Measurements from ENCODE around the gene INSYN1. TPM values are rescaled to one million over a fixed set of nuclear protein-coding genes. Genes with fewer than 3 reads are reported as not detected.
"Not testable (repeated sequence)": the region's sequence is repeated elsewhere in the genome, so short reads cannot be mapped to it uniquely, and the experiment has no call there.

INSYN1 gene
- total RNA-seq, 1 donor from 2014 or later, result not detected

DNA sequence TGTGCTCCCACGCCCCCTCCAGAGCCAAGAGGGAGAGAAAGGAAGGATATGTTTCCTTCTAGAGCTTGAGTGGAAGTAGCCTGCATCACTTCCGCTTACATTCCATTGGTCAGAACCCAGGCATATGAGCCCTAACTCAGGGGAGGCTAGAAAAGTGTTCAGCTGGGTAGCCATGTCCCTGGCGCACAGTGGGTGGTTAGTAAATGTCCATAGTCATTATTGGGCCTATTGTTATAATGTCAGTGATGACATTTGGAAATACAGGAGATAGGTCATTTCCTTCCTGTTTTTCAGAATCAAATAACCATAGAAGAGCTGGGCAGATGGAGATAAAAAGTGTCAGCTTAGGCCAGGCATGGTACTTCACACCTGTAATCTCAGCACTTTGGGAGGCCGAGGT, 41.6 kb downstream of the INSYN1 start:
- no peak for DNase-seq (ENCODE audit: low spot score)
- intact Hi-C loops (cut with micrococcal nuclease), result no loop called here

GRCh38 chr15:73710321-73710720, 42.8 kb downstream of the INSYN1 start:
- no peaks in the 10 kb centered on the region for H3K27me3 Mint-ChIP-seq (ENCODE audit: low read depth)
- DNase-seq (ENCODE audit: low spot score), result no peak
- no peaks in the 10 kb centered on the region for H3K4me1 Mint-ChIP-seq (ENCODE audit: low read depth)
- H3K9me3 Mint-ChIP-seq, result no peaks in the 10 kb centered on the region
- intact Hi-C loops (cut with micrococcal nuclease), result no loop called here
- no peak overlapping the region for H3K4me3 Mint-ChIP-seq (ENCODE audit: low read depth)
- H3K36me3 Mint-ChIP-seq (ENCODE audit: low read depth), result no peaks in the 10 kb centered on the region
- no peak overlapping the region for H3K27ac Mint-ChIP-seq

More for the DNA sequence above, 41.6 kb downstream of the INSYN1 start:
- Mint-ChIP-seq H3K27me3 (ENCODE audit: low read depth) (no peaks in the 10 kb centered on the region), H3K27ac (no peak overlapping the region), H3K4me1 (ENCODE audit: low read depth) (no peaks in the 10 kb centered on the region), H3K4me3 (ENCODE audit: low read depth) (no peak overlapping the region), H3K9me3 (no peaks in the 10 kb centered on the region), H3K36me3 (ENCODE audit: low read depth) (no peaks in the 10 kb centered on the region)

GRCh38 chr15:73709686-73710085, 43.5 kb downstream of the INSYN1 start:
- Mint-ChIP-seq H3K27ac (no peak overlapping the region), H3K4me3 (ENCODE audit: low read depth) (no peak overlapping the region), H3K4me1 (ENCODE audit: low read depth) (peaks cover 1% of the 10 kb centered on the region), H3K9me3 (no peaks in the 10 kb centered on the region), H3K27me3 (ENCODE audit: low read depth) (no peaks in the 10 kb centered on the region), H3K36me3 (ENCODE audit: low read depth) (no peaks in the 10 kb centered on the region)
- DNase-seq (ENCODE audit: low spot score), result no peak
- intact Hi-C loops (cut with micrococcal nuclease), result no loop called here

DNA sequence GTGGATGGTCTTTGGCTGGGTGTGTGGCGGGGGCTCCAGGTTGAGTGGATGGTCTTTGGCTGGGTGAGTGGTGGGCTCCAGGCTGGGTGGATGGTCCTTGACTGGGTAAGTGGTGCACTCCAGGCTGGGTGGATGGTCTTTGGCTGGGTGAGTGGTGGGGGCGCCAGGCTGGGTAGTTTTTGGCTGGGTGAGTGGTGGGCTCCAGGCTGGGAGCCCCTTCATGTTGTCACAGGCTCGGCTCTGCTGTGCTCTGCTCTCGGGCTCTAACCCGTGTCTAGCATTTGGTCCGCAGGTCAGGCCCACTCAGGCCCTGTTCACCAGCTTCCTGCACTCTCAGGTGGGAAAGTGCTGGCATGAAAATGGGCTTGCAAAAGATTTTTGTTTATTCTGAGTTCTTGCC, 43.9 kb downstream of the INSYN1 start:
- Mint-ChIP-seq H3K9me3 (no peaks in the 10 kb centered on the region), H3K36me3 (ENCODE audit: low read depth) (no peaks in the 10 kb centered on the region), H3K27ac (no peak overlapping the region), H3K27me3 (ENCODE audit: low read depth) (no peaks in the 10 kb centered on the region), H3K4me3 (ENCODE audit: low read depth) (no peak overlapping the region), H3K4me1 (ENCODE audit: low read depth) (peaks cover 2% of the 10 kb centered on the region)
- intact Hi-C loops (cut with micrococcal nuclease), result no loop called here
- DNase-seq (ENCODE audit: low spot score), result no peak

GRCh38 chr15:73708691-73709090, 44.5 kb downstream of the INSYN1 start:
- Mint-ChIP-seq H3K36me3 (ENCODE audit: low read depth) (no peaks in the 10 kb centered on the region), H3K27me3 (ENCODE audit: low read depth) (no peaks in the 10 kb centered on the region), H3K4me1 (ENCODE audit: low read depth) (peaks cover 2% of the 10 kb centered on the region), H3K27ac (no peak overlapping the region), H3K9me3 (no peaks in the 10 kb centered on the region), H3K4me3 (ENCODE audit: low read depth) (no peak overlapping the region)
- no peak for DNase-seq (ENCODE audit: low spot score)
- intact Hi-C loops (cut with micrococcal nuclease), result no loop called here

DNA sequence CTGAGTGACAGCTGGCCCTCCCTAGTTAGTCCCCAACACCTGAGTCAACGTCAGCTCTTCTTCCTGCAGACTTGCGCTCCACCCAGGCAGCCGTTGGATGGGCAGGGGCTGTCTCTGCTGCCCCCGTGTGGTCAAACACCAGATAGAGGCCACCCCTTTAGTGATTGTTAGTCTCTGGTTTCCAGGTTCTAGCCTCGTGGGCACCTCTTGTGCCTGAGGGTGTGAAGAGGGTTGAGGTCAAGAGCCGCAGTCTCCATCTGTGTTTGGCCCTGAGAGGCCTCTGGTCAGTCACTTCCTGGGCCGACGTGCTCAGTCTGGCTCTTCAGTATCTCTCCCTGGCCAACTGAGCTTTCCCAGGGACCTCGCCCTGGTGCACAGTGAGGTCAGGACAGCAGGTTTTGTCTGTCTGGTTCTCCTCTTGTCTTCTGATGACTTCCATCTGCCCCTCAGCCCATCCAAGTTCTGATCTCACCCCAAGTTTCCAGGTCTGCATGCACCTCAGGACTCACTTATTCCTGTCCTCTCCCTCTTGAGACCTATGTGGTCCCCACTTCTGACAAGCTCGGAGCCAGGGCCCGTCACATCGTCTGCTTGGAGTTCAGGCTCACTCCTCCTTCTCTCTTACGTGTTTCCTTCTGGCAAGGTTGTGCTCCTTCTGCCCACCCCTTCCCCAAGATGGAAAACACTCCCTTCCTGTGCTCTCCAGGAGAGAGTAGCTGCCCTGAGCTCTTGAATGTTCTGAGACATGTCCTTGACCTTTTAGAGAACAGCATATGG, 48.1 kb downstream of the INSYN1 start:
- H3K9me3 Mint-ChIP-seq, result no peaks in the 10 kb centered on the region
- no peak overlapping the region for H3K4me3 Mint-ChIP-seq (ENCODE audit: low read depth)
- H3K4me1 Mint-ChIP-seq (ENCODE audit: low read depth), result peaks cover 6% of the 10 kb centered on the region
- no peak overlapping the region for H3K27ac Mint-ChIP-seq
- H3K36me3 Mint-ChIP-seq (ENCODE audit: low read depth), result no peaks in the 10 kb centered on the region
- DNase-seq (ENCODE audit: low spot score), result peak; percentile 56
- intact Hi-C loops (cut with micrococcal nuclease), result loop anchor here (1.0 kb wide), 1 partner anchor 145 kb away; no protein-coding TSS in a partner anchor
- H3K27me3 Mint-ChIP-seq (ENCODE audit: low read depth), result peaks cover 4% of the 10 kb centered on the region

DNA sequence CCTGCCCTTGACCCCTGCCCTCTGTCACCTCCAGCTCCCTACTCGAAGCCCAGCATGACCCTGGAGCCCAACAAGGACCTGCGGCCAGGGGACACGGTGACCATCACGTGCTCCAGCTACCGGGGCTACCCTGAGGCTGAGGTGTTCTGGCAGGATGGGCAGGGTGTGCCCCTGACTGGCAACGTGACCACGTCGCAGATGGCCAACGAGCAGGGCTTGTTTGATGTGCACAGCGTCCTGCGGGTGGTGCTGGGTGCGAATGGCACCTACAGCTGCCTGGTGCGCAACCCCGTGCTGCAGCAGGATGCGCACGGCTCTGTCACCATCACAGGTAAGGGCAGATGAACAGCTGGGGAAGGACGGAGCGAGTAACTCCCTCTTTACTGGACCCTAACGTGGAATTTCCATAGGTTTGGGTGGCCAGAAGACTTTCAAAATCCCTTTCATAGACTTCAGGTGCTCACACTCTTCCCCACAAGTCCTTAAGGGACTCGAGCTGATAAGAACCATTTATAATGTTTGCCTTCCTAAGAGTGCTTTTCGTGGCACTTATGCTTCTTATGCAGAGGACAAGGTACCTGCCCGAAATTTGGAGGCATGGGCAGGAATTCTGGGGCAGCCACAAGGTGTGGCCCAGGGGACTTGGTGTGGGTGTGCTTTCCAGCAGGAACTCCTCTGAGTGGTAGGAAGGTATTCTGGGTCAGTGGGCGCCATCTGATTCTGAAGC, 48.8 kb downstream of the INSYN1 start:
- DNase-seq (ENCODE audit: low spot score); intact Hi-C loops (cut with micrococcal nuclease); H3K4me1 Mint-ChIP-seq (ENCODE audit: low read depth); H3K27ac Mint-ChIP-seq; H3K9me3 Mint-ChIP-seq; H3K27me3 Mint-ChIP-seq (ENCODE audit: low read depth); H3K36me3 Mint-ChIP-seq (ENCODE audit: low read depth); H3K4me3 Mint-ChIP-seq (ENCODE audit: low read depth): not testable (repeated sequence)

DNA sequence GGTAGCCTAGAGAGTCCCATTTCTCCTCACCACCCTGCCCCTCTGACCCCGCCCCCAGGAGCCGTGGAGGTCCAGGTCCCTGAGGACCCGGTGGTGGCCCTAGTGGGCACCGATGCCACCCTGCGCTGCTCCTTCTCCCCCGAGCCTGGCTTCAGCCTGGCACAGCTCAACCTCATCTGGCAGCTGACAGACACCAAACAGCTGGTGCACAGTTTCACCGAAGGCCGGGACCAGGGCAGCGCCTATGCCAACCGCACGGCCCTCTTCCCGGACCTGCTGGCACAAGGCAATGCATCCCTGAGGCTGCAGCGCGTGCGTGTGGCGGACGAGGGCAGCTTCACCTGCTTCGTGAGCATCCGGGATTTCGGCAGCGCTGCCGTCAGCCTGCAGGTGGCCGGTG, 49.5 kb downstream of the INSYN1 start:
- peaks cover 11% of the 10 kb centered on the region for H3K27me3 Mint-ChIP-seq (ENCODE audit: low read depth)
- DNase-seq (ENCODE audit: low spot score); H3K9me3 Mint-ChIP-seq; H3K4me3 Mint-ChIP-seq (ENCODE audit: low read depth); H3K27ac Mint-ChIP-seq; intact Hi-C loops (cut with micrococcal nuclease); H3K36me3 Mint-ChIP-seq (ENCODE audit: low read depth): not testable (repeated sequence)
- peaks cover 12% of the 10 kb centered on the region for H3K4me1 Mint-ChIP-seq (ENCODE audit: low read depth)

DNA sequence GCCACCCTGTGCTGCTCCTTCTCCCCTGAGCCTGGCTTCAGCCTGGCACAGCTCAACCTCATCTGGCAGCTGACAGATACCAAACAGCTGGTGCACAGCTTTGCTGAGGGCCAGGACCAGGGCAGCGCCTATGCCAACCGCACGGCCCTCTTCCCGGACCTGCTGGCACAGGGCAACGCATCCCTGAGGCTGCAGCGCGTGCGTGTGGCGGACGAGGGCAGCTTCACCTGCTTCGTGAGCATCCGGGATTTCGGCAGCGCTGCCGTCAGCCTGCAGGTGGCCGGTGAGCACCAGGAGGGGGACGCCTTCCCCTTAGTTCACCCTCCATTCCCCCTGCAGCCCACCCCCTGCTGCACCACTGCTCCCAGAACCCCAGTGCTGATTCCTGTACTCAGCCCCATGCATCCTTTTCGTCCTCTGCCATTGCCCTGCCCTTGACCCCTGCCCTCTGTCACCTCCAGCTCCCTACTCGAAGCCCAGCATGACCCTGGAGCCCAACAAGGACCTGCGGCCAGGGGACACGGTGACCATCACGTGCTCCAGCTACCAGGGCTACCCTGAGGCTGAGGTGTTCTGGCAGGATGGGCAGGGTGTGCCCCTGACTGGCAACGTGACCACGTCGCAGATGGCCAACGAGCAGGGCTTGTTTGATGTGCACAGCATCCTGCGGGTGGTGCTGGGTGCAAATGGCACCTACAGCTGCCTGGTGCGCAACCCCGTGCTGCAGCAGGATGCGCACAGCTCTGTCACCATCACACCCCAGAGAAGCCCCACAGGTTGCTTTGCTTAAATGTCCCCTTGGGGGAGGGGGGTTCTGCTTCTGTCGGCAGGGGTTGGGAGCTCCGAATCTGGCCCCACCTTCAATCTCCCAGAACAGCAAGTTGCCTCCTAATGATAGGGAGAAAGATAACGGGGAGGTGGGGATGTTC, 50.6 kb downstream of the INSYN1 start:
- H3K9me3 Mint-ChIP-seq; H3K4me3 Mint-ChIP-seq (ENCODE audit: low read depth); H3K36me3 Mint-ChIP-seq (ENCODE audit: low read depth); intact Hi-C loops (cut with micrococcal nuclease); DNase-seq (ENCODE audit: low spot score); H3K27ac Mint-ChIP-seq: not testable (repeated sequence)
- H3K27me3 Mint-ChIP-seq (ENCODE audit: low read depth), result peaks cover 15% of the 10 kb centered on the region
- peaks cover 19% of the 10 kb centered on the region for H3K4me1 Mint-ChIP-seq (ENCODE audit: low read depth)

DNA sequence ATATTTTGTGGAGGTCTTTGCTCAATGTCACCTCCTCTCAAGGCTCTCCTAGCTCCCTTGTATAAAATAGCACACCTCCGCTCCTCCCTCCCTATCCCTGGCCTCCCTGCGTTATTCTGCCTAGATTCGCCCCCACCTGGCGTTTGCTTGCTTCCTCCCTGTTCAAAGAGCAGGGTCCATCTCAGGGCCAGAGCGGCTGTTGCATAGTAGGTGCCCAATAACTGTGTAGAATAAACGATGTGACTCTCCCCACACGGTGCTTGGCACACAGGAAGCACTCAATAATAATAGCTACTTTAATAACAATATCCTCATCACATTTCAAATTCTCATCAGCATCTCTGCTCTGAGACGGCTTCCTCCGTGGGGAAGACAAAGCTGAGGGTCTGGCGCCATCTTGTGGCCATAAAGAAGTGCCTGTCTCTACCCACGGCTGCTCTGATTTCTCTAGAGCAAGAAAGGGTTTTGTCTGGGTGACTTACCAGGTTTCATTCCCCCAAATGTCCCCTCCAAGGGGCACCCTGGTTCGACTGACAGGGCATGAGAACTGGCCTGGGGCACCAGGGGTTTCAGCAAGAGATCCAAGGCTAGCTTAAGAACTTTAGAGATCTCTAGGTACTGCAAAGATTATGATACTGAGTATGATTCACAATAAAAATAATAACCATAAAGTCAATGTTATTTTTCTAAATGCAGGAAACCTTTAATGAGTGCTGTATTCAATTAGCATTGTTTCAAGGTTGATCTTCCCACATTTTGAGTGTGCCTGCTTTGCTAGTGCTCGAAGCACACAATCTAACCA, 52.9 kb downstream of the INSYN1 start:
- H3K9me3 Mint-ChIP-seq, result no peaks in the 10 kb centered on the region
- peak; percentile 68 for DNase-seq (ENCODE audit: low spot score)
- H3K27ac Mint-ChIP-seq, result no peak overlapping the region
- H3K4me1 Mint-ChIP-seq (ENCODE audit: low read depth), result peaks cover 30% of the 10 kb centered on the region
- H3K36me3 Mint-ChIP-seq (ENCODE audit: low read depth), result no peaks in the 10 kb centered on the region
- intact Hi-C loops (cut with micrococcal nuclease), result loop anchor here (1.0 kb wide), 3 partner anchors 23 to 140 kb away; no protein-coding TSS in a partner anchor
- H3K27me3 Mint-ChIP-seq (ENCODE audit: low read depth), result peaks cover 20% of the 10 kb centered on the region
- H3K4me3 Mint-ChIP-seq (ENCODE audit: low read depth), result no peak overlapping the region

DNA sequence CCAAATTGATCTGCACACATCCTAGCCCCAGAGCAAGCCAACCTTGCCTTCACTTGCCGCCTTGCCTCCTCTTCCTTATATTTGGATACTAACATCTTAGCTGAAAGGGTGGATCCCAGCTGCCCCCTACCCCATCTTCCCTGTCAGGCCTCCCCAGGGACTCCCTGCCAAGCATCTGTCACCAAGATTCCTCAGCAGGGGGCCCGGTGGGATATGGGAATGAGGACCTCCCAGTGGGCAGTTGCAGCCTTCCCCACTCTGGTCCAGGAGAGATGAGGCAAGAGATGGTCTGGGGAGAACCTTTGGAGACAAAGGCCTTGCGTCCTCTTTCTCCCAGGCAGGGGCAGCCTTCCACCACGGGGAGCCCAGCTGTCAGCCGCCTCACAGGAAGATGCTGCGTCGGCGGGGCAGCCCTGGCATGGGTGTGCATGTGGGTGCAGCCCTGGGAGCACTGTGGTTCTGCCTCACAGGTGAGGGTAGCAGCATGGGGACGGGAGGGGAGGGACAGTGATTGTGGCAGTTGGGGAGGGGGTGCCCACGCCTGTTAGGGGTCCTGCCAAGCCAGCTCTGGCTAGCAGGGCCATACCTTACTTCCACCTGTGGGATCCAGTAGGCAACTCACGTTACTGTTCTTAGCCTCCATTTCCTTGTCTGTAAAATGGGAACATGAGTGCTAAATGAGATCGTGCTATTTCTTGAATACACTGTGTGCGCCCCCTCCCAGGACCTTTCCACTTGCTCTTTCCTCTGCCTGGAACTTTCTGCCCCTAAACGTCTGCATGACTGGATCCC, 53.7 kb downstream of the INSYN1 start:
- H3K4me3 Mint-ChIP-seq (ENCODE audit: low read depth), result no peak overlapping the region
- no peaks in the 10 kb centered on the region for H3K9me3 Mint-ChIP-seq
- H3K27ac Mint-ChIP-seq, result no peak overlapping the region
- peaks cover 30% of the 10 kb centered on the region for H3K4me1 Mint-ChIP-seq (ENCODE audit: low read depth)
- peaks cover 25% of the 10 kb centered on the region for H3K27me3 Mint-ChIP-seq (ENCODE audit: low read depth)
- H3K36me3 Mint-ChIP-seq (ENCODE audit: low read depth), result no peaks in the 10 kb centered on the region
- intact Hi-C loops (cut with micrococcal nuclease), result loop anchor here (1.0 to 10.0 kb wide), 4 partner anchors 22 to 455 kb away; no protein-coding TSS in a partner anchor
- no peak for DNase-seq (ENCODE audit: low spot score)

Data from activated T-helper 2 cell treated with anti-CD3 and anti-CD28 coated beads, Interferon-gamma antibody, Interleukin-2, Interleukin-4, amounts not matched to agents 10 μg/mL and 5 μg/mL and 100 μg/mL, durations not matched to agents 14 hours and 24 hours and 36 hours (primary cell).